ENCODE data around the gene FSD1.

Gene FSD1

DNA sequence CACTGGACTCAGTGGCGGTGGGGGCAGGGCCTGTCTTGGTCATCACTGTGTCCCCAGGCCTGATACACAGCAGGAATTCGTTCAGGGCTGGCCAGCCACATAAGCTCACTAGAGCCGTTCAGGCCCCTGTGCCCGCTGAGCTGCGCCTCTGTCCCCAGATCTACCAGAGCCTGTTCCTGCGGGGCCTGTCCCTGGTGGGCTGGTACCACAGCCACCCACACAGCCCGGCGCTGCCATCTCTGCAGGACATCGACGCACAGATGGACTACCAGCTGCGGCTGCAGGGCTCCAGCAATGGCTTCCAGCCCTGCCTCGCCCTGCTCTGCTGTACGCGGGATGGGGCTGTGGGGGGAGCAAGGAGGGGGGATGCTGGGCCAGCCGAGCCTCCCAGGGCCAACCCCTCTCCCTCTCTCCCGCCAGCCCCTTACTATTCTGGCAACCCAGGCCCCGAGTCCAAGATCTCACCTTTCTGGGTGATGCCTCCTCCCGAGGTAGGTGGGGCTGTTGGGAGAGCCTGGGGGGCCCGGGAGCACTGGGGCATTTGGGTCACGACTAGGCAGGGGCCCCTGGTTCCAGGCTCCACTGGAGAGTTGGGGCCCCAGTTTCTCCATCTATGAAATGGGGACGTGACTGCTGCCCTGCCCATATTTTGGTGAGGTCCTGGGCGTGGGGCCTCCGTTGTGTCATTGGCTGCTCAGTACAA lies 52.8 kb downstream of the FSD1 start:
- no peaks in the 10 kb centered on the region for H3K9me3 ChIP-seq (ENCODE audit: insufficient read depth, low read length, severe bottlenecking)
- H2AFZ ChIP-seq (ENCODE audit: low read depth, low read length): no peak overlapping the region
- H3K4me1 ChIP-seq (ENCODE audit: insufficient read depth, low read length): no peaks in the 10 kb centered on the region
- H3K9ac ChIP-seq (ENCODE audit: low read depth, low read length): no peak overlapping the region
- H4K20me1 ChIP-seq (ENCODE audit: insufficient read depth, low read length): peaks cover 15% of the 10 kb centered on the region
- no peak overlapping the region for H3K4me3 ChIP-seq (ENCODE audit: low read depth in 1 of 2, low read length in 2 of 2)
- H3K4me2 ChIP-seq (ENCODE audit: insufficient read depth, low read length): no peak overlapping the region
- no peak for DNase-seq
- TF ChIP-seq EZH2 (IDR thresholded peaks at IDR 0.05; ENCODE audit: borderline replicate concordance, low read depth, low read length, severe bottlenecking): no peak
- TF ChIP-seq, protein P1, sequence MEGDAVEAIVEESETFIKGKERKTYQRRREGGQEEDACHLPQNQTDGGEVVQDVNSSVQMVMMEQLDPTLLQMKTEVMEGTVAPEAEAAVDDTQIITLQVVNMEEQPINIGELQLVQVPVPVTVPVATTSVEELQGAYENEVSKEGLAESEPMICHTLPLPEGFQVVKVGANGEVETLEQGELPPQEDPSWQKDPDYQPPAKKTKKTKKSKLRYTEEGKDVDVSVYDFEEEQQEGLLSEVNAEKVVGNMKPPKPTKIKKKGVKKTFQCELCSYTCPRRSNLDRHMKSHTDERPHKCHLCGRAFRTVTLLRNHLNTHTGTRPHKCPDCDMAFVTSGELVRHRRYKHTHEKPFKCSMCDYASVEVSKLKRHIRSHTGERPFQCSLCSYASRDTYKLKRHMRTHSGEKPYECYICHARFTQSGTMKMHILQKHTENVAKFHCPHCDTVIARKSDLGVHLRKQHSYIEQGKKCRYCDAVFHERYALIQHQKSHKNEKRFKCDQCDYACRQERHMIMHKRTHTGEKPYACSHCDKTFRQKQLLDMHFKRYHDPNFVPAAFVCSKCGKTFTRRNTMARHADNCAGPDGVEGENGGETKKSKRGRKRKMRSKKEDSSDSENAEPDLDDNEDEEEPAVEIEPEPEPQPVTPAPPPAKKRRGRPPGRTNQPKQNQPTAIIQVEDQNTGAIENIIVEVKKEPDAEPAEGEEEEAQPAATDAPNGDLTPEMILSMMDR (IDR thresholded peaks at IDR 0.05; ENCODE audit: borderline replicate concordance, extremely low read depth, low read length, poor library complexity, severe bottlenecking): no peak
- ATAC-seq (ENCODE audit: insufficient read depth, low read depth): no peak
- no peak overlapping the region for H3K27ac ChIP-seq (ENCODE audit: low read length)
- no peaks in the 10 kb centered on the region for H3K27me3 ChIP-seq (ENCODE audit: insufficient read depth, low read length, poor library complexity)
- no peaks in the 10 kb centered on the region for H3K79me2 ChIP-seq (ENCODE audit: insufficient read depth, low read length)
- peaks cover 60% of the 10 kb centered on the region for H3K36me3 ChIP-seq (ENCODE audit: insufficient read depth, low read length)

DNA sequence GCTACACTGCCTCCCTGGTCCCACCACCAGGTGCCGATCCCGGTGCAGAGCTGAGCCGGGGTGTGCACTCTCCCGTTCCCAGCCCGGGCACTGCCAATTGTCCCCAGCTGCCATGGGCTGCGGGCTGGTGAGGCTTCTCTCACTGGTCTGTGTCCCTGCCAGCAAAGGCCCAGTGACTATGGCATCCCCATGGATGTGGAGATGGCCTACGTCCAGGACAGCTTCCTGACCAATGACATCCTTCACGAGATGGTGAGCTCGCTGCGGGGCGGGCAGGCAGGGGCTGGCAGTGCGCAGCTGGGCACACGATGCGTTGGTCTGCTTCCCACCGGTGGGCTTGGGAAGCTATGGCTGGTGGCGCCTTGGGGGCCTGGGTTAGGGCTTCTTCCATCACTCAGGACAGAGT lies 53.5 kb downstream of the FSD1 start:
- no peaks in the 10 kb centered on the region for H3K9me3 ChIP-seq (ENCODE audit: insufficient read depth, low read length, severe bottlenecking)
- ATAC-seq (ENCODE audit: insufficient read depth, low read depth) (no peak), DNase-seq (no peak)
- no peaks in the 10 kb centered on the region for H3K4me1 ChIP-seq (ENCODE audit: insufficient read depth, low read length)
- H3K4me3 ChIP-seq (ENCODE audit: low read depth in 1 of 2, low read length in 2 of 2): no peak overlapping the region
- H3K4me2 ChIP-seq (ENCODE audit: insufficient read depth, low read length): no peak overlapping the region
- no peak overlapping the region for H3K27ac ChIP-seq (ENCODE audit: low read length)
- no peak overlapping the region for H2AFZ ChIP-seq (ENCODE audit: low read depth, low read length)
- TF ChIP-seq, protein P1 (IDR thresholded peaks at IDR 0.05; ENCODE audit: borderline replicate concordance, extremely low read depth, low read length, poor library complexity, severe bottlenecking): no peak
- TF ChIP-seq EZH2 (IDR thresholded peaks at IDR 0.05; ENCODE audit: borderline replicate concordance, low read depth, low read length, severe bottlenecking): no peak
- H4K20me1 ChIP-seq (ENCODE audit: insufficient read depth, low read length): peaks cover 13% of the 10 kb centered on the region
- H3K79me2 ChIP-seq (ENCODE audit: insufficient read depth, low read length): no peaks in the 10 kb centered on the region
- no peaks in the 10 kb centered on the region for H3K27me3 ChIP-seq (ENCODE audit: insufficient read depth, low read length, poor library complexity)
- H3K36me3 ChIP-seq (ENCODE audit: insufficient read depth, low read length): peaks cover 66% of the 10 kb centered on the region
- H3K9ac ChIP-seq (ENCODE audit: low read depth, low read length): no peak overlapping the region

DNA sequence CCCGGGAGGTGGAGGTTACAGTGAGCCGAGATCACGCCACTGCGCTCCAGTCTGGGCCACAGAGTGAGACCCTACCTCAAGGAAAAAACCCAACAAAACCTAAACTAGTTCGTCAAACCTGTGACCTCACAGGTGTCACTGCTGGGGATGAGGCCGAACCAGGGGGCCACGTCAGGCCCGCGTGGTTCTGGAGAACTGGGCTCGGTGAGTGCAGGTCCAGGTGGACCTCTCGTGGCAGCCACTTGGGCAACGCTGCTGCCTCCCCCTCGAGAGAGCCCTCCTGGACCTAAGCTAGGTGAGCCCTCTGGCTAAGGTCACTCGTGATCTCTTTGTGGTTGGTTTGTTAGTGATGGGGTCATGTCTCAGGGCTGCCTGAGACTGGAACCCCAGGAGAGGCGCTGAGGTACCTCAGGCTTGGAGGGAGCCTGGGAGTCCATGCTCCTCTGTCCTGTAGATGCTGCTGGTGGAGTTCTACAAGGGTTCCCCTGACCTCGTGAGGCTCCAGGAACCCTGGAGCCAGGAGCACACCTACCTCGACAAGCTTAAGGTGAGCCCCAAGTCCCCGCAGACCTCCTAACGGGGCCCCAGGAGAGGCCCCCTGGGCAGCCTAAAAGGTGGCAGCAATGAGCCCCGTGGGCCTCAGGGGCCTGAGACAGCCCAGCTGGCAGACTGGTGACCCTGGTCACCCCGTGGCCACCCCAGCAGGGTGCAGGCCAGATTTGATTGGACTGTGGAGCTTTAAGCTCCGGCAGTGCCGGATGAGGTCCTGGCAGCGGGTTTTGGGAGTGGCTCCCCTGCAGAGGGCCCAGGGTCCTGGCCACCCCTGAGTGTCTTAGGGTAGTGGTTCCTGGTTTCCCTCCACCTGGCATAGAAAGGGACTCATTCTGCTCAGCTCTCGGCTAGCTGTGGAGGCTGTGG lies 54.6 kb downstream of the FSD1 start:
- H3K9ac ChIP-seq (ENCODE audit: low read depth, low read length): no peak overlapping the region
- H3K79me2 ChIP-seq (ENCODE audit: insufficient read depth, low read length): no peaks in the 10 kb centered on the region
- H3K4me3 ChIP-seq (ENCODE audit: low read depth in 1 of 2, low read length in 2 of 2): no peak overlapping the region
- DNase-seq: no peak
- ATAC-seq (ENCODE audit: insufficient read depth, low read depth): no peak
- H3K9me3 ChIP-seq (ENCODE audit: insufficient read depth, low read length, severe bottlenecking): no peaks in the 10 kb centered on the region
- peaks cover 16% of the 10 kb centered on the region for H4K20me1 ChIP-seq (ENCODE audit: insufficient read depth, low read length)
- no peak for TF ChIP-seq EZH2 (IDR thresholded peaks at IDR 0.05; ENCODE audit: borderline replicate concordance, low read depth, low read length, severe bottlenecking)
- TF ChIP-seq, protein P1 (IDR thresholded peaks at IDR 0.05; ENCODE audit: borderline replicate concordance, extremely low read depth, low read length, poor library complexity, severe bottlenecking): no peak
- peaks cover 73% of the 10 kb centered on the region for H3K36me3 ChIP-seq (ENCODE audit: insufficient read depth, low read length)
- H3K27me3 ChIP-seq (ENCODE audit: insufficient read depth, low read length, poor library complexity): no peaks in the 10 kb centered on the region
- H3K27ac ChIP-seq (ENCODE audit: low read length): no peak overlapping the region
- no peak overlapping the region for H3K4me2 ChIP-seq (ENCODE audit: insufficient read depth, low read length)
- H3K4me1 ChIP-seq (ENCODE audit: insufficient read depth, low read length): no peaks in the 10 kb centered on the region
- H2AFZ ChIP-seq (ENCODE audit: low read depth, low read length): no peak overlapping the region
